HG02798 (cell line): ENCODE data around the gene DACH1.
"Not testable (repeated sequence)": the region's sequence is repeated elsewhere in the genome, so short reads cannot be mapped to it uniquely, and the experiment has no call there.

ENCODE experiments used
- ATAC-seq: cut with Tn5 transposase; IDR thresholded peaks from one replicate; pipeline ENCODE4 v1.9.1; 2021; ENCODE audit warnings: mild to moderate bottlenecking; ENCODE audit not compliant: unreplicated experiment, poor library complexity

The DACH1 gene

GRCh38 chr13:71786875-71787274 lies 80.1 kb downstream of the DACH1 start:
- no peak for ATAC-seq

- no peak for ATAC-seq
Observed at GRCh38 chr13:71785361-71785760, 81.6 kb downstream of the DACH1 start.

GRCh38 chr13:71780546-71780945 lies 86.5 kb downstream of the DACH1 start:
- ATAC-seq, result no peak

- not testable (repeated sequence) for ATAC-seq
Observed at GRCh38 chr13:71778998-71779397, 88.0 kb downstream of the DACH1 start.

- no peak for ATAC-seq
Observed at GRCh38 chr13:71775966-71776365, 91.0 kb downstream of the DACH1 start.

GRCh38 chr13:71774863-71775262 lies 92.1 kb downstream of the DACH1 start:
- ATAC-seq, result no peak

- ATAC-seq, result no peak
Observed at GRCh38 chr13:71773531-71773930, 93.5 kb downstream of the DACH1 start.

- ATAC-seq, result no peak
Observed at GRCh38 chr13:71772361-71772760, 94.6 kb downstream of the DACH1 start.

- ATAC-seq, result no peak
Observed at GRCh38 chr13:71771144-71771543, 95.9 kb downstream of the DACH1 start.

- ATAC-seq, result no peak
Observed at GRCh38 chr13:71770710-71771109, 96.3 kb downstream of the DACH1 start.

GRCh38 chr13:71768881-71769280 lies 98.1 kb downstream of the DACH1 start:
- ATAC-seq, result no peak

GRCh38 chr13:71759651-71760511 lies 107.1 kb downstream of the DACH1 start:
- ATAC-seq, result no peak

GRCh38 chr13:71758828-71759227 lies 108.2 kb downstream of the DACH1 start:
- ATAC-seq, result no peak

- ATAC-seq, result no peak
Observed at GRCh38 chr13:71754407-71754974, 112.5 kb downstream of the DACH1 start.

GRCh38 chr13:71752775-71753513 lies 114.1 kb downstream of the DACH1 start:
- no peak for ATAC-seq

- ATAC-seq, result no peak
Observed at GRCh38 chr13:71751073-71751472, 115.9 kb downstream of the DACH1 start.

- no peak for ATAC-seq
Observed at GRCh38 chr13:71730267-71730666, 136.7 kb downstream of the DACH1 start.

- no peak for ATAC-seq
Observed at GRCh38 chr13:71729441-71729840, 137.6 kb downstream of the DACH1 start.

GRCh38 chr13:71727662-71728061 lies 139.3 kb downstream of the DACH1 start:
- no peak for ATAC-seq

GRCh38 chr13:71727042-71727441 lies 140.0 kb downstream of the DACH1 start:
- ATAC-seq, result no peak

- no peak for ATAC-seq
Observed at GRCh38 chr13:71722206-71722605, 144.8 kb downstream of the DACH1 start.
